AG04450 (cell line): ENCODE measurements around the gene CD48. TPM values are rescaled to one million over a fixed set of nuclear protein-coding genes. Genes with fewer than 3 reads are reported as not detected.

Experiments
- CTCF ChIA-PET: fragments of 300-600, 350-600 bp; formaldehyde crosslinking; extraction: SDS; loops from one replicate; lab custom pipeline; 2022; ENCODE audit warnings: antibody characterized with exemption, inconsistent platforms; lab: Charles Lee
- POLR2A ChIA-PET: fragments of 350-600 bp; formaldehyde crosslinking; extraction: SDS; loops from one replicate; lab custom pipeline; 2021; ENCODE audit warnings: antibody characterized with exemption, inconsistent platforms; lab: Yijun Ruan, JAX
- DNase-seq: peaks from one replicate; pipeline ENCODE4 v3.0.0-alpha.2; 2011; ENCODE audit warnings: low read depth, low spot score
- H3K27ac ChIP-seq: one replicate; pipeline ENCODE4 v1.5.1; 2012; ENCODE audit warnings: low read depth, low read length, control low read depth
- H3K27me3 ChIP-seq: one replicate; pipeline ENCODE4 v1.6.0; 2012; ENCODE audit warnings: low read length; ENCODE audit not compliant: control insufficient read depth, insufficient read depth
- H3K4me3 ChIP-seq: 2 replicates; pipeline ENCODE4 v1.5.1; 2011; ENCODE audit warnings: mild to moderate bottlenecking, low read depth, low read length, control low read depth
- H3K9me3 ChIP-seq: 2 replicates; pipeline ENCODE4 v1.5.1; 2012; ENCODE audit warnings: low read length; ENCODE audit not compliant: control insufficient read depth, insufficient read depth
- polyA plus RNA-seq: library from polyadenylated mRNA; depleted of rRNA; stranded (reverse); fragments of >200 nt; gene quantifications from 2 replicates; pipeline ENCODE4 v1.2.3, GENCODE V29; 2011
- TF ChIP-seq, protein P1 (sequence below): IDR thresholded peaks from 2 replicates; pipeline ENCODE4 v1.5.1; 2011; ENCODE audit warnings: low read depth, low read length, control low read depth, inconsistent platforms

CD48 gene
- polyA plus RNA-seq, 1 experiment, result not detected

DNA sequence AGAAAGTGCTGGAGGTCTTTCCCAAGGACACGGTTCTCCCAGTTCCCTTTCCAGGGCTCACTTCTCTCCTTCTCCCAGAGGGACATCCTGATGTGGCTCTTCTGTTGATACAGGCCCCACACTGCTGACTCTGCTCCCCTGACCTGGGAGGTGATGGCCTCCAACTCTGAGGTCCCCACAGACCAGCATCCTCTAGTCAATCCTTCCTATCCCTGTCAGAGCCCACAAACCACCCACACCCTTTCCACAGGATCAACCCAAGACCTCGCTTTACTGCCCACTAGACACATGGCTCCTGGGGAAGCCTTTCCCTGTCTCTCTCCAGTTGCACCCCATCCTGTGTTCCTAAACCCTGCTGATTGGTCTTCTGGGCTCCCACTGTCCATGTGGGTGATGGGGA, 39.0 kb upstream of the CD48 start:
- Histone ChIP-seq H3K4me3 (no peak overlapping the region), H3K27ac (no peak overlapping the region), H3K27me3 (no peaks in the 10 kb centered on the region), H3K9me3 (no peaks in the 10 kb centered on the region)
- ChIA-PET POLR2A (no interaction called here), CTCF (no interaction called here)
- DNase-seq, result no peak
- TF ChIP-seq, protein P1, sequence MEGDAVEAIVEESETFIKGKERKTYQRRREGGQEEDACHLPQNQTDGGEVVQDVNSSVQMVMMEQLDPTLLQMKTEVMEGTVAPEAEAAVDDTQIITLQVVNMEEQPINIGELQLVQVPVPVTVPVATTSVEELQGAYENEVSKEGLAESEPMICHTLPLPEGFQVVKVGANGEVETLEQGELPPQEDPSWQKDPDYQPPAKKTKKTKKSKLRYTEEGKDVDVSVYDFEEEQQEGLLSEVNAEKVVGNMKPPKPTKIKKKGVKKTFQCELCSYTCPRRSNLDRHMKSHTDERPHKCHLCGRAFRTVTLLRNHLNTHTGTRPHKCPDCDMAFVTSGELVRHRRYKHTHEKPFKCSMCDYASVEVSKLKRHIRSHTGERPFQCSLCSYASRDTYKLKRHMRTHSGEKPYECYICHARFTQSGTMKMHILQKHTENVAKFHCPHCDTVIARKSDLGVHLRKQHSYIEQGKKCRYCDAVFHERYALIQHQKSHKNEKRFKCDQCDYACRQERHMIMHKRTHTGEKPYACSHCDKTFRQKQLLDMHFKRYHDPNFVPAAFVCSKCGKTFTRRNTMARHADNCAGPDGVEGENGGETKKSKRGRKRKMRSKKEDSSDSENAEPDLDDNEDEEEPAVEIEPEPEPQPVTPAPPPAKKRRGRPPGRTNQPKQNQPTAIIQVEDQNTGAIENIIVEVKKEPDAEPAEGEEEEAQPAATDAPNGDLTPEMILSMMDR, result no peak

- H3K9me3 ChIP-seq, result no peaks in the 10 kb centered on the region
- DNase-seq, result no peak
- TF ChIP-seq, protein P1, result no peak
- H3K27me3 ChIP-seq, result no peaks in the 10 kb centered on the region
- POLR2A ChIA-PET, result no interaction called here
- no peak overlapping the region for H3K27ac ChIP-seq
- CTCF ChIA-PET, result no interaction called here
- H3K4me3 ChIP-seq, result no peak overlapping the region
Measured at GRCh38 chr1:160748878-160749269, 37.3 kb upstream of the CD48 start.

GRCh38 chr1:160748181-160748877, 36.7 kb upstream of the CD48 start:
- TF ChIP-seq, protein P1, result no peak
- no peak overlapping the region for H3K27ac ChIP-seq
- DNase-seq, result no peak
- H3K4me3 ChIP-seq, result no peak overlapping the region
- ChIA-PET POLR2A (no interaction called here), CTCF (no interaction called here)
- H3K9me3 ChIP-seq, result no peaks in the 10 kb centered on the region
- H3K27me3 ChIP-seq, result no peaks in the 10 kb centered on the region

GRCh38 chr1:160747717-160748116, 36.1 kb upstream of the CD48 start:
- Histone ChIP-seq H3K4me3 (no peak overlapping the region), H3K27ac (no peak overlapping the region), H3K27me3 (no peaks in the 10 kb centered on the region), H3K9me3 (no peaks in the 10 kb centered on the region)
- DNase-seq, result no peak
- TF ChIP-seq, protein P1, result no peak
- POLR2A ChIA-PET, result no interaction called here
- CTCF ChIA-PET, result no interaction called here

DNA sequence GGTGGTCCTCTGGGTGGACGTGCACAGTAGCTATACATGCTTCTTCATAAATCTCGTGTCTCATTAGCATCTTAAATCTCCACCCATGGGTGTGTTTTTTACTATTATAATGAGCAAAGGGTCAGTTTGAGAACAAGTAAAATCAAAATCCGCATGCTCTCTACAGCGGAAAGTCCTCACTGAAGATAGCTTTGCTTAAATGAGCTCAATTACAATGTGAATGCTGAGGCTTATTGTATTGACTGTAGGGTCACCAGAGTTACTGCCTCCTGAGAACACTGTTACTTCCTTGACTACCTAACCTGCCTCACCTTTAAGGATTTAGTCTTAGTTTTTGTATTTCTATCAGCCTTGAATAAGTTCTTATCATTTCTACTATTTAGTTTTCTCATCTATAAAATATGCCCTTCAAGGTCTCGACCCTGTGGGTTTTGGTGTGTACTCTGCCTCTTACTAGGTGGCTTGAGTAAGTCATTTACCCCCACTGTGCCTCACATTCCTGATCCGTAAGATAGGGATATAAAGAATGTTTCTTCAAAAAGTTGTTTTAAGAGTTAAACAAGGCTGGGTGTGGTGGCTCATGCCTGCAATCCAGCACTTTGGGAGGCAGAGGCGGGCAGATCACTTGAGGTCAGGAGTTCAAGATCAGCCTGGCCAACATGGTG, 35.3 kb upstream of the CD48 start:
- Histone ChIP-seq H3K27me3 (no peaks in the 10 kb centered on the region), H3K27ac (no peak overlapping the region), H3K9me3 (no peaks in the 10 kb centered on the region), H3K4me3 (no peak overlapping the region)
- DNase-seq, result no peak
- ChIA-PET CTCF (no interaction called here), POLR2A (no interaction called here)
- TF ChIP-seq, protein P1, result no peak
